Measurements from ENCODE around the gene ZNF346. TPM values are rescaled to one million over a fixed set of nuclear protein-coding genes. Genes with fewer than 3 reads are reported as not detected.

ZNF346 gene
- total and polyA plus RNA-seq, 2 of the 13 experiments (the other 11 are each of a cell fraction or from before 2014, with no cell fraction given): 8.6 to 19.4 TPM

DNA sequence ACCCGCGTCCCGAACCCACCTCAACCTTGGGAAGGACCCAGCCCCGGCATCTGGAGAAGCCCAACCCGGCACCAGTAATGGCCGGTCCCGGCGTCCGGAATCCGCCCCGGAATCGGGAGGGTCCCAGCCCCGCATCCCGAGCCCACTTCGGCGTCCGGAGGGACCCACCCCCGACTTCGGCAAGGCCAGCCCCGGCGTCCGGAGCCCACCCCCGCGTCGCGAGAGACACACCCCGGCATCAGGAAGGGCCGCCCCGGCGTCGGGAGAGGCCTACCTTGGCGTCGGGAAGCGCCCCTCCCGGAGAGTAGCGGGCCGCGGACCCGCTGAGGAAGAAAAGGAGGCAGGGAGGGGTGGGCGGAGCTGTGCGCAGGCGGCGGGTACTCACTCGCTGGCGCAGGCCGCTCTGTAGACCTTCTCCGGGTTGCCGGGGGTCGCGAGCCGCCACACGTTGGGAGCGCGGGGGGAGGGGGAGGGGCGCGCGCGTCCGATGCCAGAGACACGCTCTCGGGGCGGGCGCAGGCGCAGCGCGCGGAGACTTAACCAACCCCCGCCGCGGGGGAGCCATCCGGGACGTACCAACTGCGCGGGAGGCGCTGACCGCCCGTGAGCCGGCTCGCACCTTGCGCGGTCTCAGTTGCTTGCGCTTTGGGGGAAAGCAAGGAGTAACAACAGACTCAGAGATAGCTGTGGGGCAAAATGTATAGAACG lies 16.1 kb upstream of the ZNF346 start, which contains the start of gene UIMC1 (continued):
- TF ChIP-seq RFX5 (IDR thresholded peaks at IDR 0.05; ENCODE audit: low read depth, low read length) (no peak), TGIF2 (CRISPR knock-in tag; IDR thresholded peaks at IDR 0.05) (peak; percentile 33; the same call in 1 of the 2 replicates), AGO1 (IDR thresholded peaks at IDR 0.05; ENCODE audit: low read depth, low read length, poor library complexity, severe bottlenecking) (peak; percentile 35), TCF7 (IDR thresholded peaks at IDR 0.05; ENCODE audit: low read depth) (no peak), ZMAT3 (CRISPR knock-in tag; conservative IDR thresholded peaks at IDR 0.05) (peak; percentile 71; the same call in 1 of the 2 replicates), ATF7 (IDR thresholded peaks at IDR 0.05) (peak; percentile 56; the same call in 1 of the 2 replicates), ATF7 (CRISPR knock-in tag; IDR thresholded peaks at IDR 0.05) (peak; percentile 55; the same call in 1 of the 2 replicates), DNMT3B (CRISPR knock-in tag; conservative IDR thresholded peaks at IDR 0.05) (peak; percentile 68; the same call in 1 of the 2 replicates), ZNF761 (CRISPR knock-in tag; conservative IDR thresholded peaks at IDR 0.05) (0 out of 2 replicates have a peak, but pooled peaks have one; percentile 40), ZNF124 (CRISPR knock-in tag; IDR thresholded peaks at IDR 0.05) (peak; percentile 52; the same call in 1 of the 2 replicates), ISL2 (CRISPR knock-in tag; IDR thresholded peaks at IDR 0.05) (peak; percentile 21; the same call in 1 of the 2 replicates), JUN (CRISPR knock-in tag; IDR thresholded peaks at IDR 0.05) (no peak), ZNF256 (CRISPR knock-in tag; conservative IDR thresholded peaks at IDR 0.05) (0 out of 2 replicates have a peak, but pooled peaks have one; percentile 72), ZBTB8A (CRISPR knock-in tag; IDR thresholded peaks at IDR 0.05; ENCODE audit: borderline replicate concordance, low read depth) (no peak; the same call in 1 of the 2 replicates), KLF15 (CRISPR knock-in tag; IDR thresholded peaks at IDR 0.05; ENCODE audit: borderline replicate concordance) (no peak), NFKBIZ (CRISPR knock-in tag; IDR thresholded peaks at IDR 0.05) (0 out of 2 replicates have a peak, but pooled peaks have one; percentile 63), ZNF558 (CRISPR knock-in tag; IDR thresholded peaks at IDR 0.05; ENCODE audit: borderline replicate concordance) (no peak), MAZ (IDR thresholded peaks at IDR 0.05; ENCODE audit: borderline replicate concordance, low read depth, low read length) (peak; percentile 35; the same call in 1 of the 2 replicates), MAZ (CRISPR knock-in tag; IDR thresholded peaks at IDR 0.05; ENCODE audit: low read depth) (peak; percentile 92), CEBPG (CRISPR knock-in tag; IDR thresholded peaks at IDR 0.05) (peak; percentile 22; the same call in 1 of the 2 replicates), ZNF232 (CRISPR knock-in tag; IDR thresholded peaks at IDR 0.05; ENCODE audit: borderline replicate concordance) (0 out of 2 replicates have a peak, but pooled peaks have one; percentile 52), TCF7L2 (IDR thresholded peaks at IDR 0.05; ENCODE audit: low read depth, low read length) (no peak), ZNF264 (CRISPR knock-in tag; IDR thresholded peaks at IDR 0.05) (peak; percentile 57), THYN1 (CRISPR knock-in tag; IDR thresholded peaks at IDR 0.05; ENCODE audit: borderline replicate concordance, low read depth) (no peak), SNAPC2 (CRISPR knock-in tag; IDR thresholded peaks at IDR 0.05) (no peak; the same call in 1 of the 2 replicates)
- TF ChIP-seq, protein P1, sequence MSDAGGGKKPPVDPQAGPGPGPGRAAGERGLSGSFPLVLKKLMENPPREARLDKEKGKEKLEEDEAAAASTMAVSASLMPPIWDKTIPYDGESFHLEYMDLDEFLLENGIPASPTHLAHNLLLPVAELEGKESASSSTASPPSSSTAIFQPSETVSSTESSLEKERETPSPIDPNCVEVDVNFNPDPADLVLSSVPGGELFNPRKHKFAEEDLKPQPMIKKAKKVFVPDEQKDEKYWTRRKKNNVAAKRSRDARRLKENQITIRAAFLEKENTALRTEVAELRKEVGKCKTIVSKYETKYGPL (CRISPR knock-in tag; IDR thresholded peaks at IDR 0.05): no peak
- TF ChIP-seq, protein P2, sequence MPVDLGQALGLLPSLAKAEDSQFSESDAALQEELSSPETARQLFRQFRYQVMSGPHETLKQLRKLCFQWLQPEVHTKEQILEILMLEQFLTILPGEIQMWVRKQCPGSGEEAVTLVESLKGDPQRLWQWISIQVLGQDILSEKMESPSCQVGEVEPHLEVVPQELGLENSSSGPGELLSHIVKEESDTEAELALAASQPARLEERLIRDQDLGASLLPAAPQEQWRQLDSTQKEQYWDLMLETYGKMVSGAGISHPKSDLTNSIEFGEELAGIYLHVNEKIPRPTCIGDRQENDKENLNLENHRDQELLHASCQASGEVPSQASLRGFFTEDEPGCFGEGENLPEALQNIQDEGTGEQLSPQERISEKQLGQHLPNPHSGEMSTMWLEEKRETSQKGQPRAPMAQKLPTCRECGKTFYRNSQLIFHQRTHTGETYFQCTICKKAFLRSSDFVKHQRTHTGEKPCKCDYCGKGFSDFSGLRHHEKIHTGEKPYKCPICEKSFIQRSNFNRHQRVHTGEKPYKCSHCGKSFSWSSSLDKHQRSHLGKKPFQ (CRISPR knock-in tag; IDR thresholded peaks at IDR 0.05; ENCODE audit: insufficient replicate concordance): no peak
- TF ChIP-seq, protein P3, sequence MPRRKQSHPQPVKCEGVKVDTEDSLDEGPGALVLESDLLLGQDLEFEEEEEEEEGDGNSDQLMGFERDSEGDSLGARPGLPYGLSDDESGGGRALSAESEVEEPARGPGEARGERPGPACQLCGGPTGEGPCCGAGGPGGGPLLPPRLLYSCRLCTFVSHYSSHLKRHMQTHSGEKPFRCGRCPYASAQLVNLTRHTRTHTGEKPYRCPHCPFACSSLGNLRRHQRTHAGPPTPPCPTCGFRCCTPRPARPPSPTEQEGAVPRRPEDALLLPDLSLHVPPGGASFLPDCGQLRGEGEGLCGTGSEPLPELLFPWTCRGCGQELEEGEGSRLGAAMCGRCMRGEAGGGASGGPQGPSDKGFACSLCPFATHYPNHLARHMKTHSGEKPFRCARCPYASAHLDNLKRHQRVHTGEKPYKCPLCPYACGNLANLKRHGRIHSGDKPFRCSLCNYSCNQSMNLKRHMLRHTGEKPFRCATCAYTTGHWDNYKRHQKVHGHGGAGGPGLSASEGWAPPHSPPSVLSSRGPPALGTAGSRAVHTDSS (CRISPR knock-in tag; conservative IDR thresholded peaks at IDR 0.05): no peak
